Gastroesophageal sphincter (tissue), 3 donors: Measurements from ENCODE around the gene NID2.

Experiments used
- EP300 ChIP-seq: sonication (generic); formaldehyde crosslinking; IDR thresholded peaks from one replicate; pipeline ENCODE4 v1.6.1; 2017; ENCODE audit warnings: antibody characterized with exemption, mild to moderate bottlenecking
- TF ChIP-seq, protein P1 (sequence below), 4 experiments: fragments of 200-600 bp in 2 of 4; fragments of 450-650 bp in 2 of 4; sonication (generic) in 1 of 4; IDR thresholded peaks; one replicate each; pipeline ENCODE4 v1.5.1; 2017 to 2019; ENCODE audit warnings: antibody characterized with exemption in 4 of 4, mild to moderate bottlenecking in 2 of 4, moderate library complexity in 2 of 4

GRCh38 chr14:52115286-52115685 lies 46.4 kb upstream of the NID2 start:
- no peak for TF ChIP-seq EP300
- TF ChIP-seq, protein P1, sequence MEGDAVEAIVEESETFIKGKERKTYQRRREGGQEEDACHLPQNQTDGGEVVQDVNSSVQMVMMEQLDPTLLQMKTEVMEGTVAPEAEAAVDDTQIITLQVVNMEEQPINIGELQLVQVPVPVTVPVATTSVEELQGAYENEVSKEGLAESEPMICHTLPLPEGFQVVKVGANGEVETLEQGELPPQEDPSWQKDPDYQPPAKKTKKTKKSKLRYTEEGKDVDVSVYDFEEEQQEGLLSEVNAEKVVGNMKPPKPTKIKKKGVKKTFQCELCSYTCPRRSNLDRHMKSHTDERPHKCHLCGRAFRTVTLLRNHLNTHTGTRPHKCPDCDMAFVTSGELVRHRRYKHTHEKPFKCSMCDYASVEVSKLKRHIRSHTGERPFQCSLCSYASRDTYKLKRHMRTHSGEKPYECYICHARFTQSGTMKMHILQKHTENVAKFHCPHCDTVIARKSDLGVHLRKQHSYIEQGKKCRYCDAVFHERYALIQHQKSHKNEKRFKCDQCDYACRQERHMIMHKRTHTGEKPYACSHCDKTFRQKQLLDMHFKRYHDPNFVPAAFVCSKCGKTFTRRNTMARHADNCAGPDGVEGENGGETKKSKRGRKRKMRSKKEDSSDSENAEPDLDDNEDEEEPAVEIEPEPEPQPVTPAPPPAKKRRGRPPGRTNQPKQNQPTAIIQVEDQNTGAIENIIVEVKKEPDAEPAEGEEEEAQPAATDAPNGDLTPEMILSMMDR (IDR thresholded peaks at IDR 0.05): no peak
